ENCODE data around the gene ELFN1.
"Not testable (repeated sequence)": the region's sequence is repeated elsewhere in the genome, so short reads cannot be mapped to it uniquely, and the experiment has no call there.

ELFN1 gene

DNA sequence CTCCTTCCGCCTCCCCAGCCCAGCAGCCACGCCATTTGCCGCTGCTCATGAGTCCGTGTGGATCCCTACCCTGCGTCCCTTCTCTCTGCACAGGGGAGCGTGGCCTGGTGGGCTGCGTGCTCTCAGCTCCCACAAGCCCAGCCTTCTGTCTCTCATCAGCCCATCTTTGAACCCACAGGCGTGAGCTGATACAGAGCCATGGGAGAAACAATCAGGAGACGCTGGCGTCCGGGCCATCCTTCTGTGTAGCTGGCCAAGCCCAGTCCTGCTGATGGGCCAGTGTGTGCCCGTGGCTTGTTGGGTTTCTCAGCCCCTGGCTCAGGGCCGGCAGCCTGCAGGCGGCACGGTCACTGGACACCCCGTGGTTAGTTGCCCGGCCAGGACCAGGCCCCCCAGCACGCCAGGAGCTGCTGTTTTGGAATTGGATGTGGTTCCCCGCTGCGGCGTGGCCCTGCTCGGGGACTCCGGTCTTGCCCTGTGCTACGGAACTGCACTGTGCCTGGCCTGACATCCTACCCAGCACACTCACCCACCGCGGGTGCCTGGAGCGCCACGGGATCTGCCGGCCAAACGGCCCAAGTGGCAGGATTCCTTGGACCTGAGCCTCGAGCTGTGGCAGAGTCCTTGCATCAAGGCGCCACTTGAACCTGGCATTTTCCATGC is 88.9 kb downstream of the ELFN1 start:
- no peak overlapping the region for H3K4me3 ChIP-seq (ENCODE audit: low read depth, low read length)
- TF ChIP-seq, protein P1, sequence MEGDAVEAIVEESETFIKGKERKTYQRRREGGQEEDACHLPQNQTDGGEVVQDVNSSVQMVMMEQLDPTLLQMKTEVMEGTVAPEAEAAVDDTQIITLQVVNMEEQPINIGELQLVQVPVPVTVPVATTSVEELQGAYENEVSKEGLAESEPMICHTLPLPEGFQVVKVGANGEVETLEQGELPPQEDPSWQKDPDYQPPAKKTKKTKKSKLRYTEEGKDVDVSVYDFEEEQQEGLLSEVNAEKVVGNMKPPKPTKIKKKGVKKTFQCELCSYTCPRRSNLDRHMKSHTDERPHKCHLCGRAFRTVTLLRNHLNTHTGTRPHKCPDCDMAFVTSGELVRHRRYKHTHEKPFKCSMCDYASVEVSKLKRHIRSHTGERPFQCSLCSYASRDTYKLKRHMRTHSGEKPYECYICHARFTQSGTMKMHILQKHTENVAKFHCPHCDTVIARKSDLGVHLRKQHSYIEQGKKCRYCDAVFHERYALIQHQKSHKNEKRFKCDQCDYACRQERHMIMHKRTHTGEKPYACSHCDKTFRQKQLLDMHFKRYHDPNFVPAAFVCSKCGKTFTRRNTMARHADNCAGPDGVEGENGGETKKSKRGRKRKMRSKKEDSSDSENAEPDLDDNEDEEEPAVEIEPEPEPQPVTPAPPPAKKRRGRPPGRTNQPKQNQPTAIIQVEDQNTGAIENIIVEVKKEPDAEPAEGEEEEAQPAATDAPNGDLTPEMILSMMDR (IDR thresholded peaks at IDR 0.05; ENCODE audit: low read depth, low read length), result no peak

DNA sequence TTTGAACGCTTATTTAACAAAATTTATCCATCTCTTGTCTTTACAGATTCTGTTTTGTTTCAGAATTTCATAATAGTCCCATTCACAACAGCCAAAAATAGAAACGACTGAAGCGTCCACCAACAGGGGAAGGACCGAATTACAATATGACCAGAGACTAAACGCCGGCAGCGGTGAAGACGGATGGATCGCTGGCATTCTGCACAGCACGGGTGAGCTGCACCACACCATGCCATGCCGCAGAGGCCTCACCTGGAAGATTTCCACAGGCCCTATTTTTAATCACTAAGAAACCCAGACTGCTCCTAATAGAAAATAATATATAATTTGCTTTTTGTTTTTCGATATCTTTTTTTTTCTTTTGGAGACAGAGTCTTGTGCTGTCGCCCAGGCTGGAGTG is 91.0 kb downstream of the ELFN1 start:
- TF ChIP-seq, protein P1 (IDR thresholded peaks at IDR 0.05; ENCODE audit: low read depth, low read length), result no peak
- H3K4me3 ChIP-seq (ENCODE audit: low read depth, low read length), result no peak overlapping the region

DNA sequence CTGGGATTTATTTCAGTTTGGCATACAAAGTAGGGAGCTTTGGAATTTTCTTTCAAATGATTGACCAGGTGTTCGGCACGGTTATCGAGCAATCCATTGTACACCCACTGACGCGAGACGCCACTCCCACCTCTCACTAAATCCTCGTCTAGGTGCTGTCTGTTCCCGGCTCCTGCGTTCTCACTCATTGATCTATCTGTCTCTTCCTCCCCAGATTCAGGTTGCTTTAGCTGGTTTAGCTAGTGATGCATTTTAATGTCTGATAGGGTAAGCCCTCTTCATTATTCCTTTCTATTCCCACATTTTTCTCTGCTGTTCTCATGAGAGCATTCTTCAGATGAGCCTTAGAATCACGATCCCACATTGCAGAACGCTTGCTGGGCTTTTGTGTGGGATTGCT is 91.7 kb downstream of the ELFN1 start:
- H3K4me3 ChIP-seq (ENCODE audit: low read depth, low read length), result no peak overlapping the region
- TF ChIP-seq, protein P1 (IDR thresholded peaks at IDR 0.05; ENCODE audit: low read depth, low read length), result no peak

DNA sequence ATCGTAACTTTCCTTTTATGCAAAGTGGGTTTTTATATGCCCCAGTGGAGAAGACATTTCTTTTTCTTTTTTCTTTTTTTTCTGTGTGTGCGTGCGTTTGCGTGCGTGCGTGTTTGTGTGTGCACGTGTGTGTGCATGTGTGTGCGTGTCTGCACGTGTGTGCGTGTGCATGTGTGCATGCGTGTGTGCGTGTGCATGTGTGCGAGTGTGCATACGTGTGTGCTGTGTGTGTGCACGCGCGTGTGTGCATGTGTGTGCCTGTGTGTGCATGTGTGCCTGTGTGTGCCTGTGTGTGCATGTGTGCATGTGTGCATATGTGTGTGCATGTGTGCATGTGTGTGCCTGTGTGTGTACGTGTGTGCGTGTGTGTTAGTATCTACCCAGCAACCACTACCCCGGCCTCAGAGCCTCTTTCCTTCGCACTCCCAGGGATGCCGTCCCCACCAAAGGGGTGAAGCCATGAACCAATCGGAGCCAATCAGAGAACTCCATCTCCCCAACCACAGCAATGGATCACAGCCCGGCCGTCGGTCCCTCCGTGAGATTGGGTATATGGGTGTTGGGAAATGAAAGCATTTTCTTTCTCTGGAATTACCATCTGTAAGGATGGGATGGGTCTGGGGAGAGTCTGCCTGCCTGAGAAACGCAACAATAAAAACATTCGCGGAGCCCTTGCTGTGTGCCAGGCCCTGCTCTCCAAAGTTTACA is 92.3 kb downstream of the ELFN1 start:
- TF ChIP-seq, protein P1 (IDR thresholded peaks at IDR 0.05; ENCODE audit: low read depth, low read length), result no peak
- H3K4me3 ChIP-seq (ENCODE audit: low read depth, low read length), result no peak overlapping the region

DNA sequence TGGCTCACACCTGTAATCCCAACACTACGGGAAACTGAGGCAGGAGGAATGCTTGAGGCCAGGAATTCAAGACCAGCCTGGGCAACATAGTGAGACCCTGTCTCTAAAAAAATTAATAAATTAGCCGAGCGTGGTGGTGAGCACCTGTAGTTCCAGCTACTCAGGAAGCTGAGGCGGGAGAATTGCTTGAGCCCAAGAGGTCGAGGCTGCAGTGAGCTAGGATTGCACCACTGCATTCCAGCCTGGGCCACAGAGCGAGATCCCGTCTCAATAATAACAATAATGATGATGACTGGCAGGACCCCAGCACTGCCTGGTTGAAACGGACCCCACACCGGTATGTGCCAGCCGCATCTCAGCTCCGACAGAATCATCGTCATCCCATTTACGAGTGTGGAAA is 93.0 kb downstream of the ELFN1 start:
- TF ChIP-seq, protein P1 (IDR thresholded peaks at IDR 0.05; ENCODE audit: low read depth, low read length), result no peak

DNA sequence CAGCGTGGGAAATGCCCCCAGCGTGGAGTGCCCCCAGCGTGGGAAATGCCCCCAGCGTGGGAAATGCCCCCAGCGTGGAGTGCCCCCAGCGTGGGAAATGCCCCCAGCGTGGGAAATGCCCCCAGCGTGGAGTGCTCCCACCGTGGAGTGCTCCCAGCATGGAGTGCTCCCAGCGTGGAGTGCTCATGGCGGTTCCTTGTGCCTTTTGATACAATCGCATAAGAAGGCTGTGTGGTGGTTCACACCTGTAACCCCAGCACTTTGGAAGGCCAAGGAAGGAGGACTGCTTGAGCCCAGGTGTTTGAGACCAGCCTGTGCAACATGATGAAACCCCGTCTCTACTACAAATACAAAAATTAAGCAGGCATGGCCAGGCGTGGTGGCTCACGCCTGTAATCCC is 93.8 kb downstream of the ELFN1 start:
- H3K4me3 ChIP-seq (ENCODE audit: low read depth, low read length), result not testable (repeated sequence)

More for the DNA sequence above, 93.0 kb downstream of the ELFN1 start:
- no peak overlapping the region for H3K4me3 ChIP-seq (ENCODE audit: low read depth, low read length)

DNA sequence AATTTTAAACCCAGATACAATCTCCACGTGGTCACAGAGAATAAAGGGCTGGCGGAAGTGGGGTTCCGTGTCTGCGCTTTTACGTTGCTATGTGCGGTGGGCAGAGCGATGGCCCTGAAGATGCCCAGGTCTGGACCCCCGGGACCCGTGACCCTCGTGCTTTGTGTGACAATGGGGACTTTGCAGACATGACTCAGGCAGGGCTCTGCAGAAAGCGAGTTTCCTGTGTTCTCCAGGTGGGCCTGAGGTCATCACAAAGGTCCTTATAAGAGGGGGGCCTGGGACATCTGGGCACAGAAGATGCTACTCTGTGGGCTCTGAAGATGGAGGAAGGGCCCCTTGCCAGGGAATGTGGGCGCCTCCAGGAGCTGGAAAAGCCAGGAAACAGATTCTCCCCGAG is 95.3 kb downstream of the ELFN1 start:
- TF ChIP-seq, protein P1 (IDR thresholded peaks at IDR 0.05; ENCODE audit: low read depth, low read length), result no peak
- no peak overlapping the region for H3K4me3 ChIP-seq (ENCODE audit: low read depth, low read length)
